HL-60/S4 (cell line): ENCODE measurements around the gene ARHGEF19.

ENCODE experiments used
- in situ Hi-C: fragments of 300-500 bp; cut with MboI; formaldehyde crosslinking; loops from 2 replicates; pipeline ENCODE4 v1.14.3; 2022; ENCODE audit warnings: low sequenced_read_pairs

Gene ARHGEF19

DNA sequence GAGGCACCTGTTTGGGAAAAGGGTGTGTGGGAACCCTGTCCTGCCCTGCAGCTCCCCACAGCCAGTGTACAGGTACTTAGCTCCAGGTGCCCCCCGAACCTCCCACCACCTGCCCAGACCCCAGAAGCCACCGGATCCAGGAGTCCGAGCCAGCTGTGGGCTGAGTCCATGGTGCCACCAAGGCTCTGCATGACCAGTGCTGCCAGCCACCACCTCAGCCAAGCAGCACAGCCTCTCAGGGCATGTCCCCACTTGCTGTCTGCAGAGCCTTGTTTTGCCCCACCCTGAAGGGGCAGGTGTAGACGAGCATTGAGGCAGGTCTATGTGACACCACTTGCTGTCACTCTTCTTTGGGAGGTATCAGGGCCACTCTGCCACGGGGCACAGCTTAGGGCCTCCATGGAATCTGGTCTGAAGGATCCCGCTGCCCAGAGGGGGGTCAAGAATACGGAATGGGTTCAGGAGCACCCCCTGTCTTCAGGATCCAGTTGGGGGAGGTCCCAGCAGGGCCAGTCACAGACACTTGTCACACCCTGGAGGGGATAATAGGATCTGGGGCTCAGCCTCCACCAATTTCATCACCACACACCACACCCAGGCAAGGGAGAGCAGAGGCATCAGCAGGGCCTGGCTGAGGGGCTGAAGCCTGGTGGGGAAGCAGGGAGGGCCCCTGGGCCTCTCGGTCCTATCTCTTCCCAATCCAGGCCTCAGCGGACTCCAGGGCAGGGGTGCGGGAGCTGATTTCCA is 27.7 kb downstream of the ARHGEF19 start:
- in situ Hi-C loops, result loop anchor here (5.0 to 25.0 kb wide), 2 partner anchors 102 to 372 kb away; partner anchors contain the start of gene UQCRHL

DNA sequence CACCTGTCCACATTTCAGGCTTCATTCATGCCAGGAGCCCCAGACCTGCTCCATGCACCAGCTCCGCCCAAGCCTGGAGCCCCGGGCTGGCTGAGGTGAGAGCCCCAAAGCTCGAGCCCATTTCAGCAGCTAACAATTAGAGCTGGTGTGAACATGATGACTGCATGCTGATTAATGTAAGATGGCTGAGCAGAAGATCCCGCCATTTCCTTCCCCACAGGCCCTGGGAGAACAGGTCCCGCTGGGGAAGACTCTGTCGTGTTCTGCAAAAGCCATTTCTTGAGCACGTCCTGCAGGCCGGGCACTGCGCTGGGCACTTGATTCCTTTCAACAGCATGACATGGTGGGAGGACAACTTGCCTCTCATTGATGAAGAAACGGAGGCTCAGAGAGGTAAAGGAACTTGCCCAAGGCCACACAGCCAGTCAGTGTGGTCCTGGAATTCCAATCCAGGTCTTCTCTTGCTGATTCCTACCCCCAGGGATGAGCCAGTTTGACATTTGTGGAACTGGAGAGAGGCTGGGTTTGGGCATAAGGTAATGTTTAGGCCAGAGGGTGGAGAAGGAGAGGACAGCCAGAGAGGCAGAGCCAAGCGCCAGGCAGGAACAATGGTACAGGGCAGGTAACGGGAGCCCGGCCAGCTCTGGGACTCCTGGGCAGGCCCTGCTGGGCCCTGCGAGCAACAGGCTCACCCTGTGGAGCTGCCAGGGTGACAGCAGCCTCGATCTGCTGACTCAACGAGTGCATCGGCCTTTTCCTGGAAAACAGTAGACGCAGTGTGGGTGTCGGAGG is 28.5 kb downstream of the ARHGEF19 start:
- in situ Hi-C loops, result loop anchor here (25.0 kb wide), 1 partner anchor 372 kb away; the partner anchor contains the start of gene UQCRHL

DNA sequence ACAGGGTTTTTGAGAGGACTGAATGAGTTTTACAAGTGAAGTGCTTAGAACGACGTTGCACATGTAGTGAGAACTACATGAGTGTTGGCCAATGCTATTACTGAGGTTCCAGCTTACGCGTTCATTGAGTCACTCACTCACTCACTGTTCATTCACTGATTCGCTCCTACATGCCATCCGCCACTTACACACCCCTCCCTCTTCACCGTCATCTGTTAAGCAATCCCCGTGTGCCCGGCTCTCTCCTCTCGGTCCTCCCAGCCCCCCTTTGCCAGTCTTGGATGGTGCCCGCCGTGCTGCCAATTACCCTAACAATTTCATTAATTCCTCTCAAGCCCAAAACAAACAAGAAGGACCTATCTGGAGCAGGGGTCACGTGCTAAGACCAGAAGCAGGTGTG is 29.3 kb downstream of the ARHGEF19 start:
- in situ Hi-C loops, result loop anchor here (25.0 kb wide), 1 partner anchor 371 kb away; the partner anchor contains the start of gene UQCRHL

DNA sequence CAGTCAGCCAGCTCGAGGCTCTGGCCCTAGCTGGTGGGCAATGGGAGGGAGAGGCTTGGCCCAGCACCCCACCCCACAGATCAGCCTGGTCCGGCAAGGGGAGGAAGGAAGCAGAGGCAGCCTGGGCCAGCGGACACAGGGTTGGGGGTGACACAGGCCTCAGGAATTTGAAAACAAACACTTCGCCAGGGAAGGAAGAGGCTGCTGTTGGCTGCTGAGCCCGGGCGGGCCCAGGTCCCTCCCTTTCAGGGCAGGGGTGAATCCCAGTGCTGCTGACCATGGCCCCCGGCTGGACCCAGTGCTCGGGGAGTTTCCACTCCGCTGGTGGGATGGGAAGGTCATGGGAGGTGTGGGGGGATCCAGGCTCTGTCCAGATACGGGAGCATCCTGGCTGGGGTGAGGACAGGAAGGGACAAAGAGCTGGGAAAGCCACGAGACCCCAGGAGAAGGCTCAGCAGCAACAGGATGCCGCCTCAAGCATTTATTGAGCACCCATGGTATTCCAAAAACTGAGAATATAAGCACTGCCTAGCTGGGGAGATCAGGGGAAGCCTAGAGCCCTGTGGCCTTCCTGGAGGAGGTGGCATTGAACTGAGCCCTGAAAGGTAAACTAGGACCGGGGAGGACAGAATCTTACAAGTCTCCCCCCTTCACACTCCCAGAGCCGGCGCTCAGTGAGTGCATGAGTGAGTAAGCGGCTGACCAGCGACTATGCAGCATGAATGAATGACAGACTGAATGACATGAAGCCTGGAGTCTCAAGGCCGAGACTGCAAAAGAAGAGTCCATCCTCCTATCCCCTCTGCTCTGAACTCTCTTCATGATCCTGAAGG is 30.3 kb downstream of the ARHGEF19 start:
- in situ Hi-C loops, result loop anchor here (25.0 kb wide), 1 partner anchor 370 kb away; the partner anchor contains the start of gene UQCRHL

DNA sequence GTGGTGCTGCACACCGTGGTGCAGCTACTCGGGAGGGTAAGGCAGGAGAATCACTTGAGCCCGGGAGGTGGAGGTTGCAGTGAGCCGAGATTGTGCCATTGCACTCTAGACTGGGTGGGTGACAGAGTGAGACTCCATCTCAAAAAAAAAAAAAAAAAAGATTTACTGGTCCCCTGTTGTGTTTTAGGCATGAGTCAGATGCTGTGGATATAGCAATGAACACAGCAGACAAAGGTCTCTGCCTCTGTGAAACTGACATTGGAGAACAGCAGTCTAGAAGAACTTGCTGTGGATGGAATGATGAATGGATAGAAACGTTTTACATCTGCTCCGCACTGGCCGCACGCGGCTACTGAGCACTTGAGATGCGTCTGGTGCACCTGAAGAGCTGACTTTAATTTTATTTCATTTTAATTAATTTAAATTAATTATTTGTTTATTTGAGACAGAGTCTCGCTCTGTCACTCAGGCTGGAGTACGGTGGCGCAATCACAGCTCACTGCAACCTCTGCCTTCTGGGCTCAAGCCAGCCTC is 32.1 kb downstream of the ARHGEF19 start:
- in situ Hi-C loops, result loop anchor here (25.0 kb wide), 1 partner anchor 368 kb away; the partner anchor contains the start of gene UQCRHL

GRCh38 chr1:16178596-16179497 is 33.6 kb downstream of the ARHGEF19 start:
- in situ Hi-C loops, result loop anchor here (25.0 kb wide), 1 partner anchor 367 kb away; the partner anchor contains the start of gene UQCRHL

DNA sequence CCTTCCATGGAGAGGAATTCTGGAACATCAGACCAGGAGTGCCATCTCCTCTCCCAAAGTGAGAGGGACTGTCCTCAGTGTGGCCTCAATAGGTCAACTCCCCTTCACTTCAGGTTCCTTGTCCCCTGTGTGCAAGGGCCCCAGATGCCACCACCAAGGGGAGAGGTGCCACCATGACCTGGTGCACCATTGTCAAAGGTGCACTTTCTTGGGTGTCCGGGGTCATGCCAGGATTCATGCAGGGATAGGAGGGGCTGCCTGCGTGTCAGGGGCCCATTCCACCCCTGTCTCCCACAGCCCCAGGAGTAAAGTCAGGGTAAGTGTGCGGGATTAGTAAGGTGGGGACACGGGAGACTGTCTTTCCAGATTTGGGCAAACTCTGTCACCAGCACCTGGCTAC is 35.1 kb downstream of the ARHGEF19 start:
- in situ Hi-C loops, result loop anchor here (25.0 kb wide), 1 partner anchor 365 kb away; the partner anchor contains the start of gene UQCRHL

DNA sequence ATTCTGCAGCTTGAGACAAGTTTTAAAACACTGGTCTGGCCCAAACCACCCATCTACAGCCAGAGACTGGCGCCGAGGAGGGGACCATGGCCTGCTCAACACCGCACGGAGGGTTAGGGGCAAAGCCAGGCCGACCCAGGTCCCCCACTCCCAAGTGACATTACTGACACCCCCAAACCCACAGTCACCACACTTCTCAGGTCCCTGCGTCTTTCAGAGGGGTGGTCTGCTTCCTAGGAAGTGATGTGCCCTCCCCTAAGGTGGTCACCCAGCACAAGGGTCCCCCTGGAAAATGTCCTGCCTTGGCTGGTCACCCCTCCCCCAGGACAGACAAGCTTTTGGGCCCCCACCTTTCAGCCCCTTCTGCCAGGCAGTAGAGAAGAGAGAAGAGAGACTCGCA is 35.8 kb downstream of the ARHGEF19 start:
- in situ Hi-C loops, result loop anchor here (25.0 kb wide), 1 partner anchor 364 kb away; the partner anchor contains the start of gene UQCRHL

- in situ Hi-C loops, result loop anchor here (25.0 kb wide), 1 partner anchor 364 kb away; the partner anchor contains the start of gene UQCRHL
Observed at GRCh38 chr1:16175610-16176553, 36.6 kb downstream of the ARHGEF19 start.

DNA sequence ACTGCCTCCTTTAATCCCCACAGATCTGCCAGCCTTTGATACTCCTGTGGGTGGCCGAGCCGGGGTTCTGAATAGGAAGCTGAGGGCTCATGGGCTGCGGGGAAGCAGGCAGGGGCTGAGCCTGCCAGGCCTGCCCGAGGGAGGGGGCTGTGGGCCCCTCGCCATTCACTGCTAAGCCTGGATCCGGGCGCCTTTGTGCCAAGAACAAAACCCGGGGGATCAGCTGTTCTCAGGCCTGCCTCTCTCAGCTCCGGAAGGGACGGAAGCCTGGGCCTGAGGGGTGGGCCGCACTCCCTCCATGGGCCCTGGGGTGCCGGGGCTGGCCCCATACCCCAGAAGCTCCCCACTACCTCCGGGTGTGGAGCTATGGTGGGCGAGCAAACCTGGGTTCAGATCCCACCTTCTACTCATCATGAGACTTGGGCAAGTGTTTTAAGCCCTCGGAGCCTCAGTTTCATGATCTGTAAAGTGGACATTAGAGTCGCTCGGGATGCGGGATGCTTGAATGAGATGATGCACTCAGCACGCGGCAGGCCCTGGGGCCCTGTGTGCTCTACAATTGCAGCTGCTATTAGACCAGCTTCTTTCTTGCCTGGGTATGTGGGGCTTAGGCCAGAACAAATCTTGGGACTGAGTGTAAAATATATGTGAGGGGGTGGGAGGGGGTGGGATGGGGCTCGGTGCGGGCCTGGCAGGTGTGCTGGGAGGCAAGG is 37.4 kb downstream of the ARHGEF19 start:
- in situ Hi-C loops, result loop anchor here (25.0 kb wide), 1 partner anchor 363 kb away; the partner anchor contains the start of gene UQCRHL

- in situ Hi-C loops, result no loop called here
Observed at GRCh38 chr1:16174261-16174868, 38.1 kb downstream of the ARHGEF19 start.

DNA sequence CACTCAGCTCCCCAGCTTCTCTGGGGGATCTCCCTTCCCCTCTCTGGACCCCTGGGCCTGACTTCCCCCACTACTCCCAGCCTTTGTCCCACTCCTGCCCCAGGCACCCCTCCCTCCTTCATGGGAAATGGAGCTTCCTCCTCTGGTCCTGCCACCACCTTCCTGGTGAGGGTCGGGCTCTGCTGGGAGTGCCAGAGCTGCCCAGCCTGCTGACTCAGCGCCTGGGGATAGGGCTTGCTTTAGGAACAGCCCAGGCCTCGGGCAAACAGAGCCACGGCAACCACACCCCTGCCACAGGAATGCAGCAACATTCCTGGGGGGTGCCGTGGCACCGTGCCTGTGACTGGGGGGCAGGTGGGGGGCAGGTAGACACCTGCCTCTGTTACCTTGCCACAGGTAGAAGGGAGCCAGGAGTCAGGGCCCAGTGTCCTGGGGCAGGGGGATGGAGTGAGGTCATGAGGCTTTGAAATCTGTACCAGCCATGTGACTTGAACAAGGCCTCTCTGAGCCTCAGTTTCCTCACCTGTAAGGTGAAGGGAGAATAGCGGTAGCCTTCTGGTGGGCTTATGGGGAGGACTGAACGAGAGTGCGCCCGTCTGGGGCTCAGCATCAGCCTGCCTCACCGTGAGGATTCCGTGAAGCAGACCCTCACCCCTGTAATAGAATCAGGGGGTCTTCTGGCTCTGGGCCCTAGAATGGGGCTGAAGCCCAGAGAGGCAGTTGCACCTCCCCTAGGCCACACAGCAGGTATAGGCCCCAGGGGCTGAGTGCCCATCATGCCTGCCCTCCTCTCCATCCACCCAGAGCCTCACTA is 38.8 kb downstream of the ARHGEF19 start:
- in situ Hi-C loops, result no loop called here

- in situ Hi-C loops, result no loop called here
Observed at GRCh38 chr1:16172964-16173446, 39.4 kb downstream of the ARHGEF19 start.

DNA sequence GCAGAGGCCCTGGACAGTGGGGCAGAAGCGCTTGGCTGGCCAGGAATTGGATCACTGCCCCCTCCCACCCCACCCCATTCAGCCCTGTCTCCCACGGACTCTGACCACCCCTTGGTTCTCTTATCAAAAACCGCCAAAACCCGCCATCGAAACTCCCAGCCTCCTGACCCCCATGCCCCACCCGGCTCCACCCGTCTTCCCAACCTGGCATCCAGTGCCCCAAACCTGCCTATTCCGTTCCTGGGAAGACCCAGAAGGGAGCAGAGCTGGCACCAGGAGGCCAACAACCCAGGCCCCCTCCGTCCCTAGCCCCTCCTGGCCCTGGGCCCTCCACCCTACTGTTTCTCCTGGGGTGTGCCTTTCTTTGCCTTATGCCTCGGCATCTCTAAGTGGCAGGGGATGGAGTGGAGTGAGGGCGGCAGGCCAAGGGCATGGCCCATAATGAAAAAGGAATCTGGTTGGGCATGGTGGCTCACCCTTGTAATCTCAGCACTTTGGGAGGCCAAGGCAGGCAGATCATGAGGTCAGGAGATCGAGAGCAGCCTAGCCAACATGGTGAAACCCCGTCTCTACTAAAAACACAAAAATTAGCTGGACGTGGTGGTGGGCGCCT is 40.1 kb downstream of the ARHGEF19 start:
- in situ Hi-C loops, result no loop called here

DNA sequence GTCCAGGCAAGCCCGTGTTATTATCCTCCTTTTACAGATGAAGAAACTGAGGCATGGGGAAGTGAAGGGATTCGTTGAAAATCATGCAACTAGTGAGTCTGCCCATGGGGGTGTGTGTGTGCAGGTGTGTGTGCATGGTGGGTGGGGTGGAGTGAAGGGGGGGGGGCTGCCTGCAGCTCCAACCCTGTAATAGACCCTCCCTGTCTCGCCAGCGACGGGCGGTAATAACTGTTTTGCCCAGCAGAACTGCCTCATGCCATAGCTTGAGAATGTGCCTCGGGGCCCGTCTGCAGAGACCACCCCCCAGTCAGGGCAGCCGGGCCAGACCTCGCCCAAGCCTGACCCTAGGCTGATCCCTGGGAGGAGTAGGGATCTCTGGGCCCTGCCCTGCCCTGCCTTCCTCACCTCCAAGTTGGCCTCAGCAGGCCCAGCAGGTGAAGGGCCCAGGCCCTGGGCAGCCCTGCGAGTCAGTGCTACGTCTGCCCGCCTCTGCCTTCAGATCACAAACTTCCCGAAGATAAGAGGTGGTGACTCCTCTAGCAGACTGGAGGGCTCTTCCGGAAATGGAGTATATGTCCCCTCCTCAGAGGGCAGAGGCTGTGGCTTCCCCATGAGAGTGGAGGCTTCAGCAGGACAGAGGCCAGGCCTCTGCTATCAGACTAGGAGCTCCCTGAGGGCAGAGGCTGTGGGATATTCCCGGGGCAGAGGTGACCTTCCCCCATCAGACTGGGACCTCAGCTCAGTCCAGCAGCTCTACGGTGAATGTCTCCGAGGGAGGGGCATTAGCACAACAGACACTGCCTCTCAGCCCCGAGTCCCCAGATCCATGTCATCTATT is 40.9 kb downstream of the ARHGEF19 start:
- in situ Hi-C loops, result no loop called here
